Heart right ventricle (tissue), 16 donors: ENCODE results near the gene DDIT4. TPM values are rescaled to one million over a fixed set of nuclear protein-coding genes. Genes with fewer than 3 reads are reported as not detected.
A peak's percentile ranks its signal among the peaks of the same experiment; 100 is the strongest.

Experiments used
- ATAC-seq, 8 donors: fragments of 200-7000 bp; cut with Tn5 transposase; one replicate each; pipeline ENCODE4 v1.9.1; 2020; ENCODE audit warnings: mild to moderate bottlenecking in 8 of 8, moderate library complexity in 8 of 8, moderate number of reproducible peaks in 1 of 8
- DNase-seq, 2 donors: peaks; one replicate each; pipeline ENCODE4 v3.0.0-alpha.2; 2020
- H3K27ac ChIP-seq, 10 donors: fragments of 200-600 bp; sonication (generic) in 2 of 10; one replicate each; pipeline versions ENCODE4 v1.5.0 to v1.8.0; 2020 to 2022; ENCODE audit warnings: mild to moderate bottlenecking in 3 of 10
- H3K27me3 ChIP-seq, 7 donors: fragments of 200-600 bp; one replicate each; pipeline ENCODE4 v1.8.0; 2021 to 2022; ENCODE audit warnings: mild to moderate bottlenecking in 2 of 7
- H3K36me3 ChIP-seq, 9 donors: fragments of 200-600 bp; sonication (generic) in 1 of 9; one replicate each; pipeline versions ENCODE4 v1.5.0 to v1.8.0; 2020 to 2022; ENCODE audit warnings: mild to moderate bottlenecking in 2 of 9
- H3K4me1 ChIP-seq, 9 donors: fragments of 200-600 bp; sonication (generic) in 1 of 9; one replicate each; pipeline versions ENCODE4 v1.5.0 to v1.8.0; 2020 to 2022; ENCODE audit warnings: mild to moderate bottlenecking in 4 of 9
- H3K4me3 ChIP-seq, 10 donors: fragments of 200-600 bp; sonication (generic) in 2 of 10; one replicate each; pipeline versions ENCODE4 v1.5.0 to v1.8.0; 2020 to 2022; ENCODE audit warnings: mild to moderate bottlenecking in 7 of 10, moderate library complexity in 2 of 10
- H3K9me3 ChIP-seq, 11 donors: fragments of 200-600 bp in 10 of 11; sonication (generic) in 2 of 11; one replicate each; pipeline versions ENCODE4 v1.5.0 to v1.8.0; 2013 to 2022; ENCODE audit warnings: mild to moderate bottlenecking in 2 of 11, control low read depth in 1 of 11, moderate library complexity in 1 of 11
- CTCF ChIP-seq, 9 donors: fragments of 200-600 bp; sonication (generic) in 2 of 9; IDR thresholded peaks; one replicate each; pipeline versions ENCODE4 v1.5.0 to v1.8.0; 2021 to 2022; ENCODE audit warnings: antibody characterized with exemption in 9 of 9, mild to moderate bottlenecking in 5 of 9, moderate library complexity in 1 of 9
- WGBS, 2 donors: extraction: QIAGEN DNeasy Blood & Tissue Kit; methylation state at CpG; one replicate each; pipeline ENCODE4 v1.1.7; 2013; ENCODE audit warnings: inconsistent platforms in 1 of 2; 5-methylcytosine and 5-hydroxymethylcytosine counted together
- intact Hi-C, 10 donors: fragments of 100-400 bp; cut with DNase I; formaldehyde crosslinking; loops; one replicate each; pipeline versions ENCODE4 v1.11.1 to v1.14.2; 2022
- polyA plus RNA-seq, 2 donors: library from polyadenylated mRNA; stranded (reverse); fragments of 200-250 nt; gene quantifications; one replicate each; pipeline ENCODE4 v1.2.3, GENCODE V29; 2013
- total RNA-seq, 10 donors: library from RNA; stranded (reverse); fragmentation: NEBNext Ultra II Directional in 3 of 10; extraction: Animal tissue kit (Norgen Biotek cat#: 25700) in 3 of 10; gene quantifications; one replicate each; pipeline versions ENCODE4 v1.2.1 to v1.2.4, GENCODE V29; 2021 to 2023
- donor health status: Arrhythmogenic right ventricular cardiomyopathy.
- donor health status: ischemic (EF 13 %, LVEDD 7.1; RV severe dilation, severe dysfunction).
- donor health status: healthy with polysubstance abuse.
- donor health status: DM: no; HTN: yes; CAD: no.
- donor health status: DM: no; HTN: no; CAD: no.
- donor health status: ischemic (EF 25% LVEDD 6.9; RV normal size, moderate dysfunction).
- donor health status: ischemic (EF 25% LVEDD 5.7; RV mildly dilated, moderate dysfunction).
- donor health status: healthy.
- donor health status: DM: yes; HTN: yes; CAD: no.
- donor health status: Ischemic cardiomyopathy.
- donor health status: ischemic (EF 35%, LVEDD 5.7; RV mildly dilated, moderate dysfunction).
- donor health status: nonischemic (EF 11% LVEDD 7.7; RV severe dilation, severe dysfunction).
- donor health status: DM: yes; HTN: yes; CAD: no.
- donor health status: PGD.
- donor health status: ischemic (EF 29% LVEDD 5.4; RV normal size, mild dysfunction).
- donor health status: nonischemic (EF 23%, LVEDD 6.1; RV moderate dilation, normal function).

DDIT4 gene
- total and polyA plus RNA-seq, 12 donors: 13.6 to 135 (median 39.6) TPM

GRCh38 chr10:72276421-72277339 lies 3.0 kb downstream of the DDIT4 start:
- ATAC-seq (no peak), DNase-seq (no peak)
- H3K36me3 ChIP-seq: peaks cover 0 to 24% (median 11%) of the 10 kb centered on the region in 9 donors
- H3K27ac ChIP-seq: peak overlapping the region; percentile 93 to 100 (median 98)
- H3K9me3 ChIP-seq: no peaks in the 10 kb centered on the region
- intact Hi-C loops: loop anchor here in 5 of 10 donors (1.0 to 5.0 kb wide), 4 partner anchors 21 to 51 kb away; no protein-coding TSS in a partner anchor
- H3K4me1 ChIP-seq: peaks cover 0 to 46% (median 39%) of the 10 kb centered on the region in 9 donors
- H3K27me3 ChIP-seq: no peaks in the 10 kb centered on the region
- WGBS, 2 donors: 61 to 66% methylated on average over 6 of the region's 6 CpGs
- H3K4me3 ChIP-seq: peak overlapping the region; percentile 55 to 96 (median 82)
- no peak for TF ChIP-seq CTCF (IDR thresholded peaks at IDR 0.05)

- 81 to 86% methylated on average over 5 of the region's 5 CpGs for WGBS, 2 donors
- H3K4me1 ChIP-seq: peaks cover 0 to 42% (median 32%) of the 10 kb centered on the region in 9 donors
- no peak overlapping the region for H3K4me3 ChIP-seq
- DNase-seq (no peak), ATAC-seq (no peak)
- no peak for TF ChIP-seq CTCF (IDR thresholded peaks at IDR 0.05)
- H3K27me3 ChIP-seq: no peaks in the 10 kb centered on the region
- peaks cover 0 to 24% (median 11%) of the 10 kb centered on the region in 9 donors for H3K36me3 ChIP-seq
- intact Hi-C loops: loop anchor here in 5 of 10 donors (5.0 kb wide), 3 partner anchors 40 to 50 kb away; no protein-coding TSS in a partner anchor
- H3K9me3 ChIP-seq: no peaks in the 10 kb centered on the region
- H3K27ac ChIP-seq: peak overlapping the region in 8 of 10 donors; percentile 11 to 100 (median 36)
Observed at GRCh38 chr10:72277340-72277995, 3.7 kb downstream of the DDIT4 start.

- intact Hi-C loops: loop anchor here in 5 of 10 donors (5.0 kb wide), 3 partner anchors 39 to 49 kb away; no protein-coding TSS in a partner anchor
- Histone ChIP-seq H3K9me3 (no peaks in the 10 kb centered on the region), H3K27ac (peak overlapping the region in 5 of 10 donors; percentile 11 to 99 (median 26)), H3K4me3 (no peak overlapping the region), H3K4me1 (peaks cover 0 to 35% (median 26%) of the 10 kb centered on the region in 9 donors), H3K36me3 (peaks cover 0 to 24% (median 11%) of the 10 kb centered on the region in 9 donors), H3K27me3 (no peaks in the 10 kb centered on the region)
- no peak for DNase-seq
- WGBS, 2 donors: 93 to 96% methylated on average over 3 of the region's 3 CpGs
- TF ChIP-seq CTCF (IDR thresholded peaks at IDR 0.05): no peak
- ATAC-seq: no peak
Observed at GRCh38 chr10:72277996-72278667, 4.4 kb downstream of the DDIT4 start.
